ENCODE measurements around the gene BCAS1. TPM values are rescaled to one million over a fixed set of nuclear protein-coding genes. Genes with fewer than 3 reads are reported as not detected.

Gene BCAS1
- total and polyA plus RNA-seq, 12 donors: 0.03 TPM; not detected in 11

DNA sequence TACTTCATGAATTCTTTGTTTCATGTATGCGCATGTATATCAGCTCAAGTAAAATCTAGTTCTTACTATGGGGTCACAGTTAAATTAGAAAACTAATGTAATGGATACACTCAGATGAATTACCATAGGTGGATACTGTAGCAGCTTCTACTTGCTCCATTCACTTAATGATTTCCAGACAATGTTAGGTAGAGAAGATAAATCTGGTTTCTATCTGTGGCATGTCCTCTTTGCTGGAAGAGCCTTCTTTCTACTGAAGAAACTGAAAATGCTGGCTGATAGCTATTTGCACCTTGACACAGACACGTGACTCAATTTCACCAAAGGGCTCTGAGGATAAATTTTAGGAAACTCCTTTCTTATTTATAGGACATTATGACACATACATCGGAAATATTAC, 49.5 kb downstream of the BCAS1 start:
- WGBS, 2 donors: 89 to 91% methylated on average over 3 of the region's 3 CpGs
- H3K9me3 ChIP-seq: no peaks in the 10 kb centered on the region
- ATAC-seq (no peak), DNase-seq (no peak)
- intact Hi-C loops (cut with DNase I): no loop called here
- no peaks in the 10 kb centered on the region for H3K27me3 ChIP-seq
- H3K4me3 ChIP-seq: no peak overlapping the region
- TF ChIP-seq CTCF (IDR thresholded peaks at IDR 0.05): no peak
- peaks cover 0 to 4% (median 0%) of the 10 kb centered on the region in 9 donors for H3K4me1 ChIP-seq
- no peaks in the 10 kb centered on the region for H3K36me3 ChIP-seq
- H3K27ac ChIP-seq: no peak overlapping the region

DNA sequence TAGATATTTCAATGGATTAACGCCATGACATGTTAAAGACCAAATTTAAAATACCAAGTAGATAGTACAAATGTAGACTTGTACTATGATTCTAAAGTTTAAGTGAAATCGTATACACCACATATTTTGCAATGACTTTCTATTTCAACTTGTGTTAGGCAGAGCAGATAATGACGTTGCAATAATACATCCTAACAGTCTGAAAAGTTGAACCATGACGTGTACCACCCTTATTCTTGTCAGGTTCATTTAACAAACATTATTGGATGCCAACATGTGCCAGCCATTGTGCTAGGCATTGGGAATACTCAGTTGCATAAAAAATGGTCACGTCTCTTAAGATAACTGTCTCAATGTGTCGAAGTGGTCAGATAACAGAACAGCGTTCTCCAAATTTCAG, 50.0 kb downstream of the BCAS1 start:
- no peak for TF ChIP-seq CTCF (IDR thresholded peaks at IDR 0.05)
- Histone ChIP-seq H3K36me3 (no peaks in the 10 kb centered on the region), H3K27ac (no peak overlapping the region), H3K9me3 (no peaks in the 10 kb centered on the region), H3K4me3 (no peak overlapping the region), H3K27me3 (no peaks in the 10 kb centered on the region), H3K4me1 (peaks cover 0 to 4% (median 0%) of the 10 kb centered on the region in 9 donors)
- intact Hi-C loops (cut with DNase I): no loop called here
- WGBS, 2 donors: 77 to 78% methylated on average over 7 of the region's 7 CpGs
- DNase-seq (no peak), ATAC-seq (no peak)

GRCh38 chr20:54019585-54019984, 50.8 kb downstream of the BCAS1 start:
- no peak for ATAC-seq
- H3K36me3 ChIP-seq: no peaks in the 10 kb centered on the region
- no peaks in the 10 kb centered on the region for H3K9me3 ChIP-seq
- WGBS, 2 donors: 83 to 88% methylated on average over 6 of the region's 6 CpGs
- no peak for DNase-seq
- H3K4me3 ChIP-seq: no peak overlapping the region
- no peak for TF ChIP-seq CTCF (IDR thresholded peaks at IDR 0.05)
- peaks cover 0 to 4% (median 0%) of the 10 kb centered on the region in 9 donors for H3K4me1 ChIP-seq
- no peaks in the 10 kb centered on the region for H3K27me3 ChIP-seq
- intact Hi-C loops (cut with DNase I): no loop called here
- no peak overlapping the region for H3K27ac ChIP-seq

DNA sequence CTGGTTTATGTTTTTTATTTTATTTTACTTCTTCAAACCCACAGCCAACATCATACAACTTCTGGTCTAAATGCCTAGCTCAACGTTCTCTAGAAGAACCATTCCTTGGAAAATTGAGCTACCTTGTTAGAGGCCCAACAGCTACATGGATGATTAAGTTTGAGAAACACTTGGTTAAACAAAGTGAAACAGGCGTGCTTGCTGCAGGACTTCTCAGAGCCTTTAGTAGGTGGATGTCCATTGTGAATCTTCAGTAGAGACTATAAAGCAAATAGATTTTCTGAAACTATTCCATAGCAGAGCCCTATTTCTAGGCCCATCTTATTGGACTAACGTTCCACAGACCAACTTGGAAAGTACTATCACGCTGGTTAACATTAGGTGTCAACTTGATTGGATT, 51.3 kb downstream of the BCAS1 start:
- no peak for TF ChIP-seq CTCF (IDR thresholded peaks at IDR 0.05)
- WGBS, 2 donors: 88 to 91% methylated on average over 4 of the region's 4 CpGs
- Histone ChIP-seq H3K27ac (no peak overlapping the region), H3K9me3 (no peaks in the 10 kb centered on the region), H3K4me1 (peaks cover 0 to 7% (median 0%) of the 10 kb centered on the region in 9 donors), H3K4me3 (no peak overlapping the region), H3K27me3 (no peaks in the 10 kb centered on the region), H3K36me3 (no peaks in the 10 kb centered on the region)
- intact Hi-C loops (cut with DNase I): no loop called here
- ATAC-seq (no peak), DNase-seq (no peak)
